ENCODE measurements around the gene ZNF415.
"Not testable (repeated sequence)": the region's sequence is repeated elsewhere in the genome, so short reads cannot be mapped to it uniquely, and the experiment has no call there.

GRCh38 chr19:53098570-53098969, 34.1 kb downstream of the ZNF415 start:
- TF ChIP-seq POLR2AphosphoS5, CTCF, POLR2A (IDR thresholded peaks at IDR 0.05): not testable (repeated sequence)
